Osteoblast (primary cell): Measurements from ENCODE around the gene RAB3GAP2. TPM values are rescaled to one million over a fixed set of nuclear protein-coding genes. Genes with fewer than 3 reads are reported as not detected.
"Not testable (repeated sequence)": the region's sequence is repeated elsewhere in the genome, so short reads cannot be mapped to it uniquely, and the experiment has no call there.

Source experiments
- DNase-seq: peaks from one replicate; pipeline ENCODE4 v3.0.0; 2011; ENCODE audit warnings: low spot score, mixed read lengths; ENCODE audit not compliant: insufficient read length; ENCODE audit errors: missing footprints
- H2AFZ ChIP-seq: 2 replicates; pipeline ENCODE4 v1.6.0; 2011; ENCODE audit warnings: mild to moderate bottlenecking, low read length
- H3K27ac ChIP-seq: 2 replicates; pipeline ENCODE4 v1.5.1; 2011; ENCODE audit warnings: mild to moderate bottlenecking, low read depth, low read length, moderate library complexity
- H3K27me3 ChIP-seq: 2 replicates; pipeline ENCODE4 v1.6.0; 2012; ENCODE audit warnings: mild to moderate bottlenecking, control low read depth, inconsistent platforms, low read length, moderate library complexity; ENCODE audit not compliant: insufficient read depth
- H3K36me3 ChIP-seq: 2 replicates; pipeline ENCODE4 v1.5.1; 2011; ENCODE audit warnings: mild to moderate bottlenecking, low read length, control low read depth, moderate library complexity; ENCODE audit not compliant: insufficient read depth
- H3K4me1 ChIP-seq: 2 replicates; pipeline ENCODE4 v1.5.1; 2011; ENCODE audit warnings: mild to moderate bottlenecking, low read length, control low read depth, moderate library complexity; ENCODE audit not compliant: insufficient read depth
- H3K4me2 ChIP-seq: 2 replicates; pipeline ENCODE4 v1.6.0; 2011; ENCODE audit warnings: mild to moderate bottlenecking, low read length; ENCODE audit not compliant: insufficient read depth
- H3K4me3 ChIP-seq: fragments of 200-600 bp; sonication (generic); 3 replicates; pipeline ENCODE4 v1.5.1; 2012; ENCODE audit warnings: mild to moderate bottlenecking, low read length, inconsistent platforms; ENCODE audit not compliant: insufficient read depth
- H3K79me2 ChIP-seq: 2 replicates; pipeline ENCODE4 v1.6.0; 2012; ENCODE audit warnings: mild to moderate bottlenecking, low read length, control low read depth, inconsistent platforms; ENCODE audit not compliant: insufficient read depth
- H3K9me3 ChIP-seq: 2 replicates; pipeline ENCODE4 v1.5.1; 2011; ENCODE audit warnings: low read depth, low read length, control low read depth
- H4K20me1 ChIP-seq: 2 replicates; pipeline ENCODE4 v1.6.0; 2012; ENCODE audit warnings: mild to moderate bottlenecking, low read length, control low read depth; ENCODE audit not compliant: insufficient read depth
- CTCF ChIP-seq: IDR thresholded peaks from 2 replicates; pipeline ENCODE4 v1.5.1; 2011; ENCODE audit warnings: mild to moderate bottlenecking, low read depth, low read length, moderate library complexity; ENCODE audit errors: extremely low read depth
- total RNA-seq: library from RNA; depleted of rRNA; stranded (reverse); fragments of >200 nt; gene quantifications from 2 replicates; pipeline ENCODE4 v1.2.3, GENCODE V29; 2012

Gene RAB3GAP2
- total RNA-seq, 1 donor = 44.2 TPM

- no peak for TF ChIP-seq CTCF
- Histone ChIP-seq H3K27ac (no peak overlapping the region), H3K4me3 (no peak overlapping the region)
These were observed 44.9 kb upstream of the RAB3GAP2 start for GRCh38 chr1:220317161-220317560.

GRCh38 chr1:220316305-220316704 lies 44.1 kb upstream of the RAB3GAP2 start:
- Histone ChIP-seq H3K79me2 (no peaks in the 10 kb centered on the region), H3K27me3 (no peaks in the 10 kb centered on the region), H3K4me1 (no peaks in the 10 kb centered on the region), H3K4me3 (no peak overlapping the region), H4K20me1 (peaks cover 2% of the 10 kb centered on the region), H3K27ac (no peak overlapping the region), H3K36me3 (no peaks in the 10 kb centered on the region), H2AFZ (no peak overlapping the region), H3K9me3 (no peaks in the 10 kb centered on the region), H3K4me2 (no peak overlapping the region)
- no peak for TF ChIP-seq CTCF
- DNase-seq = no peak

More at GRCh38 chr1:220317161-220317560, 44.9 kb upstream of the RAB3GAP2 start:
- Histone ChIP-seq H3K27me3 (no peaks in the 10 kb centered on the region), H3K79me2 (no peaks in the 10 kb centered on the region), H3K4me2 (no peak overlapping the region), H3K9me3 (no peaks in the 10 kb centered on the region), H2AFZ (no peak overlapping the region), H4K20me1 (peaks cover 2% of the 10 kb centered on the region), H3K4me1 (no peaks in the 10 kb centered on the region), H3K36me3 (no peaks in the 10 kb centered on the region)
- DNase-seq = no peak

- no peaks in the 10 kb centered on the region for H3K36me3 ChIP-seq
- H3K79me2 ChIP-seq = no peaks in the 10 kb centered on the region
- H3K9me3 ChIP-seq = no peaks in the 10 kb centered on the region
- H3K27ac ChIP-seq = no peak overlapping the region
- no peak overlapping the region for H2AFZ ChIP-seq
- peaks cover 2% of the 10 kb centered on the region for H4K20me1 ChIP-seq
- no peaks in the 10 kb centered on the region for H3K27me3 ChIP-seq
- no peak for TF ChIP-seq CTCF
- no peaks in the 10 kb centered on the region for H3K4me1 ChIP-seq
- no peak overlapping the region for H3K4me3 ChIP-seq
- H3K4me2 ChIP-seq = no peak overlapping the region
- DNase-seq = no peak
These were observed 43.0 kb upstream of the RAB3GAP2 start for GRCh38 chr1:220315070-220315839.

- no peaks in the 10 kb centered on the region for H3K27me3 ChIP-seq
- peaks cover 2% of the 10 kb centered on the region for H4K20me1 ChIP-seq
- no peak overlapping the region for H3K4me2 ChIP-seq
- no peak overlapping the region for H2AFZ ChIP-seq
- H3K4me3 ChIP-seq = no peak overlapping the region
- no peaks in the 10 kb centered on the region for H3K4me1 ChIP-seq
- no peak for TF ChIP-seq CTCF
- no peaks in the 10 kb centered on the region for H3K36me3 ChIP-seq
- no peak for DNase-seq
- H3K79me2 ChIP-seq = no peaks in the 10 kb centered on the region
- no peak overlapping the region for H3K27ac ChIP-seq
- H3K9me3 ChIP-seq = no peaks in the 10 kb centered on the region
These were observed 41.3 kb upstream of the RAB3GAP2 start for GRCh38 chr1:220313576-220313975.

GRCh38 chr1:220310147-220310546 lies 37.9 kb upstream of the RAB3GAP2 start:
- H4K20me1 ChIP-seq, H3K4me1 ChIP-seq: not testable (repeated sequence)

More at GRCh38 chr1:220310147-220310546, 37.9 kb upstream of the RAB3GAP2 start:
- not testable (repeated sequence) for H3K36me3 ChIP-seq, H3K79me2 ChIP-seq, H3K9me3 ChIP-seq, H3K4me3 ChIP-seq, H3K27me3 ChIP-seq, H3K4me2 ChIP-seq, H3K27ac ChIP-seq, H2AFZ ChIP-seq, DNase-seq
